ENCODE measurements around the gene AGAP1. TPM values are rescaled to one million over a fixed set of nuclear protein-coding genes. Genes with fewer than 3 reads are reported as not detected.

Gene AGAP1
- total RNA-seq, 1 donor from 2014 or later = 33.7 TPM

- Histone ChIP-seq H3K36me3 (ENCODE audit: control insufficient read depth, insufficient read depth, low read length) (no peaks in the 10 kb centered on the region), H3K4me3 (ENCODE audit: low read depth, low read length) (no peak overlapping the region), H3K27me3 (ENCODE audit: control insufficient read depth, insufficient read depth, low read length) (no peaks in the 10 kb centered on the region)
- DNase-seq (ENCODE audit: low read depth) = no peak
- no peak for TF ChIP-seq CTCF (IDR thresholded peaks at IDR 0.05; ENCODE audit: insufficient read depth, low read length, poor library complexity, severe bottlenecking)
These were observed 580.2 kb downstream of the AGAP1 start for GRCh38 chr2:236073867-236074655.

- Histone ChIP-seq H3K4me3 (ENCODE audit: low read depth, low read length) (no peak overlapping the region), H3K36me3 (ENCODE audit: control insufficient read depth, insufficient read depth, low read length) (no peaks in the 10 kb centered on the region), H3K27me3 (ENCODE audit: control insufficient read depth, insufficient read depth, low read length) (no peaks in the 10 kb centered on the region)
- no peak for TF ChIP-seq CTCF (IDR thresholded peaks at IDR 0.05; ENCODE audit: insufficient read depth, low read length, poor library complexity, severe bottlenecking)
- no peak for DNase-seq (ENCODE audit: low read depth)
These were observed 582.0 kb downstream of the AGAP1 start for GRCh38 chr2:236075802-236076201.

GRCh38 chr2:236078297-236079255 is 584.7 kb downstream of the AGAP1 start:
- H3K36me3 ChIP-seq (ENCODE audit: control insufficient read depth, insufficient read depth, low read length) = no peaks in the 10 kb centered on the region
- peak; percentile 72 for DNase-seq (ENCODE audit: low read depth)
- no peak overlapping the region for H3K4me3 ChIP-seq (ENCODE audit: low read depth, low read length)
- TF ChIP-seq CTCF (IDR thresholded peaks at IDR 0.05; ENCODE audit: insufficient read depth, low read length, poor library complexity, severe bottlenecking) = no peak
- H3K27me3 ChIP-seq (ENCODE audit: control insufficient read depth, insufficient read depth, low read length) = no peaks in the 10 kb centered on the region

- no peak overlapping the region for H3K4me3 ChIP-seq (ENCODE audit: low read depth, low read length)
- no peak for TF ChIP-seq CTCF (IDR thresholded peaks at IDR 0.05; ENCODE audit: insufficient read depth, low read length, poor library complexity, severe bottlenecking)
- no peaks in the 10 kb centered on the region for H3K36me3 ChIP-seq (ENCODE audit: control insufficient read depth, insufficient read depth, low read length)
- no peaks in the 10 kb centered on the region for H3K27me3 ChIP-seq (ENCODE audit: control insufficient read depth, insufficient read depth, low read length)
- DNase-seq (ENCODE audit: low read depth) = no peak
These were observed 586.6 kb downstream of the AGAP1 start for GRCh38 chr2:236080412-236080811.

GRCh38 chr2:236081171-236081570 is 587.3 kb downstream of the AGAP1 start:
- Histone ChIP-seq H3K4me3 (ENCODE audit: low read depth, low read length) (no peak overlapping the region), H3K36me3 (ENCODE audit: control insufficient read depth, insufficient read depth, low read length) (no peaks in the 10 kb centered on the region), H3K27me3 (ENCODE audit: control insufficient read depth, insufficient read depth, low read length) (no peaks in the 10 kb centered on the region)
- no peak for DNase-seq (ENCODE audit: low read depth)
- TF ChIP-seq CTCF (IDR thresholded peaks at IDR 0.05; ENCODE audit: insufficient read depth, low read length, poor library complexity, severe bottlenecking) = no peak
